Astrocyte (in vitro differentiated cells and primary cell): ENCODE results near the gene STUB1. TPM values are rescaled to one million over a fixed set of nuclear protein-coding genes. Genes with fewer than 3 reads are reported as not detected.

Source experiments
- DNase-seq: peaks from one replicate; pipeline ENCODE4 v3.0.0-alpha.2; 2010; ENCODE audit warnings: low read depth
- FAIRE-seq: peaks from 2 replicates; lab custom pipeline; 2011; peaks lifted over from hg19 to GRCh38; lab: Jason Lieb, UNC
- H2AFZ ChIP-seq: 2 replicates; pipeline ENCODE4 v1.6.0; 2012; ENCODE audit warnings: low read depth, low read length, inconsistent platforms
- H3K27ac ChIP-seq: 2 replicates; pipeline ENCODE4 v1.5.1; 2011; ENCODE audit warnings: low read depth, low read length, inconsistent platforms
- H3K27me3 ChIP-seq: 2 replicates; pipeline ENCODE4 v1.6.0; 2011; ENCODE audit warnings: low read length, inconsistent platforms; ENCODE audit not compliant: insufficient read depth
- H3K36me3 ChIP-seq: 2 replicates; pipeline ENCODE4 v1.5.1; 2011; ENCODE audit warnings: low read length, inconsistent platforms; ENCODE audit not compliant: insufficient read depth
- H3K4me1 ChIP-seq: 2 replicates; pipeline ENCODE4 v1.5.1; 2011; ENCODE audit warnings: low read length, inconsistent platforms; ENCODE audit not compliant: insufficient read depth
- H3K4me2 ChIP-seq: 2 replicates; pipeline ENCODE4 v1.6.0; 2012; ENCODE audit warnings: low read length, inconsistent platforms
- H3K4me3 ChIP-seq: 2 replicates; pipeline ENCODE4 v1.5.1; 2011; ENCODE audit warnings: low read depth, mild to moderate bottlenecking, low read length, inconsistent platforms; ENCODE audit not compliant: insufficient read depth
- H3K79me2 ChIP-seq: 2 replicates; pipeline ENCODE4 v1.6.0; 2012; ENCODE audit warnings: mild to moderate bottlenecking, low read length, inconsistent platforms; ENCODE audit not compliant: insufficient read depth
- H3K9ac ChIP-seq: 2 replicates; pipeline ENCODE4 v1.6.0; 2012; ENCODE audit warnings: mild to moderate bottlenecking, low read length, inconsistent platforms
- H3K9me3 ChIP-seq: 2 replicates; pipeline ENCODE4 v1.5.1; 2012; ENCODE audit warnings: low read depth, mild to moderate bottlenecking, low read length, inconsistent platforms; ENCODE audit not compliant: insufficient read depth
- H4K20me1 ChIP-seq: 2 replicates; pipeline ENCODE4 v1.6.0; 2012; ENCODE audit warnings: low read length, inconsistent platforms; ENCODE audit not compliant: insufficient read depth
- H3K27ac Mint-ChIP-seq: one replicate; pipeline ENCODE4 v1.8.0; 2021; ENCODE audit warnings: mild to moderate bottlenecking, mixed read lengths; ENCODE audit not compliant: unreplicated experiment
- H3K27me3 Mint-ChIP-seq: one replicate; pipeline ENCODE4 v1.8.0; 2021; ENCODE audit warnings: low read depth, mixed read lengths; ENCODE audit not compliant: unreplicated experiment
- H3K36me3 Mint-ChIP-seq: one replicate; pipeline ENCODE4 v1.8.0; 2021; ENCODE audit warnings: low read depth, mixed read lengths; ENCODE audit not compliant: unreplicated experiment
- H3K4me1 Mint-ChIP-seq: one replicate; pipeline ENCODE4 v1.8.0; 2021; ENCODE audit warnings: low read depth, mixed read lengths; ENCODE audit not compliant: unreplicated experiment
- H3K4me3 Mint-ChIP-seq: one replicate; pipeline ENCODE4 v1.8.0; 2021; ENCODE audit warnings: mild to moderate bottlenecking, moderate library complexity, mixed read lengths; ENCODE audit not compliant: unreplicated experiment
- H3K9me3 Mint-ChIP-seq: one replicate; pipeline ENCODE4 v1.8.0; 2021; ENCODE audit warnings: mild to moderate bottlenecking, mixed read lengths; ENCODE audit not compliant: unreplicated experiment
- EZH2 ChIP-seq: IDR thresholded peaks from 2 replicates; pipeline ENCODE4 v1.6.1; 2012; ENCODE audit warnings: mild to moderate bottlenecking, low read length, inconsistent platforms; ENCODE audit not compliant: insufficient read depth
- total RNA-seq: library from RNA; stranded (reverse); gene quantifications from 2 replicates; pipeline ENCODE4 v1.2.1, GENCODE V29; 2021
- TF ChIP-seq, protein P1 (sequence below): IDR thresholded peaks from 2 replicates; pipeline ENCODE4 v1.5.1; 2011; ENCODE audit warnings: low read depth, mild to moderate bottlenecking, inconsistent platforms, low read length, moderate library complexity; ENCODE audit not compliant: insufficient read depth

The STUB1 gene
- total RNA-seq, 1 donor from 2014 or later = 140 TPM

DNA sequence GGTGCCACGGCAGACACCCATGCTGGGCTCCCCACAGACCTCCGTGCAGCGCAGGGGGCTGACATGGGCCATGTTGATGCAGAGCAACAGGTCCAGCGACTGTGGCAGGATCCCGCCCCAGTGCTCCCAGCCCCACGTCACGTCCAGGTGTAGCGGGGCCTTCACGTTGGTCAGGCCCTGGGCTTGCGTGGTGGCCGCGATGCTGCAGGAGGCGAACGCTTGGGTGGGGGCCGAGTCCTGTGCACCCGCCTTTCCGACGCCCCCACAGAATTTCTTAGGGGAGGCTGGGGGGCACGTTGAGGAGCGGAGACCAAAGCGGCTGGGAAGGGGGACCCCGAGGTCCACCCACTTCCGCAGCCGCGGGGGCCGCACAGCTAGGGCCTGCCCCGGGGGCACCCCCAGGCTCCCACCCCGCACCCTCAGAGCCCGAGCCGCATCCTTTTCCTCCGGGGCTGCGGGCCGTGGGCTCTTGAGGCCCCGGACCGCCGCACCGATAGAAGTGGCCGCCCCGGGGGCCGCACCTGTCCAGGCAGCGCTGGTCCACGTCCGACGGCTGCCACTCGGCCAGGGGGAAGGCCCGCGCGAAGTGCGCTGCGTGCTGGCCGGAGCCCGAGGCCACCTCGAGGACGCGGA lies 44.5 kb upstream of the STUB1 start:
- Mint-ChIP-seq H3K27me3 (no peaks in the 10 kb centered on the region), H3K36me3 (no peaks in the 10 kb centered on the region), H3K9me3 (no peaks in the 10 kb centered on the region), H3K27ac (no peak overlapping the region), H3K4me1 (no peaks in the 10 kb centered on the region), H3K4me3 (peak overlapping the region; percentile 75)
- peaks cover 14% of the 10 kb centered on the region for H4K20me1 ChIP-seq
- TF ChIP-seq, protein P1, sequence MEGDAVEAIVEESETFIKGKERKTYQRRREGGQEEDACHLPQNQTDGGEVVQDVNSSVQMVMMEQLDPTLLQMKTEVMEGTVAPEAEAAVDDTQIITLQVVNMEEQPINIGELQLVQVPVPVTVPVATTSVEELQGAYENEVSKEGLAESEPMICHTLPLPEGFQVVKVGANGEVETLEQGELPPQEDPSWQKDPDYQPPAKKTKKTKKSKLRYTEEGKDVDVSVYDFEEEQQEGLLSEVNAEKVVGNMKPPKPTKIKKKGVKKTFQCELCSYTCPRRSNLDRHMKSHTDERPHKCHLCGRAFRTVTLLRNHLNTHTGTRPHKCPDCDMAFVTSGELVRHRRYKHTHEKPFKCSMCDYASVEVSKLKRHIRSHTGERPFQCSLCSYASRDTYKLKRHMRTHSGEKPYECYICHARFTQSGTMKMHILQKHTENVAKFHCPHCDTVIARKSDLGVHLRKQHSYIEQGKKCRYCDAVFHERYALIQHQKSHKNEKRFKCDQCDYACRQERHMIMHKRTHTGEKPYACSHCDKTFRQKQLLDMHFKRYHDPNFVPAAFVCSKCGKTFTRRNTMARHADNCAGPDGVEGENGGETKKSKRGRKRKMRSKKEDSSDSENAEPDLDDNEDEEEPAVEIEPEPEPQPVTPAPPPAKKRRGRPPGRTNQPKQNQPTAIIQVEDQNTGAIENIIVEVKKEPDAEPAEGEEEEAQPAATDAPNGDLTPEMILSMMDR = no peak
- TF ChIP-seq EZH2 = no peak
- FAIRE-seq (no peak), DNase-seq (no peak)
- H3K4me2 ChIP-seq = peak overlapping the region; percentile 90
- peak overlapping the region; percentile 81 for H3K27ac ChIP-seq
- peaks cover 15% of the 10 kb centered on the region for H3K79me2 ChIP-seq
- H3K9ac ChIP-seq = peak overlapping the region; percentile 81
- H2AFZ ChIP-seq = peak overlapping the region; percentile 93
- no peaks in the 10 kb centered on the region for H3K36me3 ChIP-seq
- H3K4me3 ChIP-seq = peak overlapping the region; percentile 80
- no peaks in the 10 kb centered on the region for H3K9me3 ChIP-seq
- no peaks in the 10 kb centered on the region for H3K27me3 ChIP-seq
- peaks cover 10% of the 10 kb centered on the region for H3K4me1 ChIP-seq

- TF ChIP-seq EZH2 = no peak
- TF ChIP-seq, protein P1 = no peak
- Histone ChIP-seq H3K9ac (peak within 1 kb of the TSS; percentile 81), H3K36me3 (no peaks in the 10 kb centered on the region), H3K27ac (peak within 1 kb of the TSS; percentile 81), H4K20me1 (peaks cover 14% of the 10 kb centered on the region), H2AFZ (peak within 1 kb of the TSS; percentile 98), H3K4me2 (peak within 1 kb of the TSS; percentile 90), H3K79me2 (peaks cover 15% of the 10 kb centered on the region), H3K4me3 (peak within 1 kb of the TSS; percentile 80), H3K9me3 (no peaks in the 10 kb centered on the region), H3K4me1 (peaks cover 5% of the 10 kb centered on the region), H3K27me3 (no peaks in the 10 kb centered on the region)
- no peak for FAIRE-seq
- Mint-ChIP-seq H3K4me3 (peak within 1 kb of the TSS; percentile 88), H3K27ac (peak within 1 kb of the TSS; percentile 89), H3K36me3 (no peaks in the 10 kb centered on the region), H3K27me3 (no peaks in the 10 kb centered on the region), H3K4me1 (no peaks in the 10 kb centered on the region), H3K9me3 (no peaks in the 10 kb centered on the region)
- peak; percentile 81 for DNase-seq
These were observed 43.8 kb upstream of the STUB1 start, which contains the start of gene METTL26 for GRCh38 chr16:636206-637080. Gene METTL26, minus strand, starts transcription at chr16:636305. Its CDS starts 15 bp downstream, at chr16:636290.
